ENCODE data around the gene CPLX4. TPM values are rescaled to one million over a fixed set of nuclear protein-coding genes. Genes with fewer than 3 reads are reported as not detected.

CPLX4 gene
- total RNA-seq, 1 experiment from 2014 or later = not detected

GRCh38 chr18:59301929-59302328, 16.5 kb downstream of the CPLX4 start:
- DNase-seq (ENCODE audit: low spot score) (no peak), ATAC-seq (no peak)
- H3K36me3 Mint-ChIP-seq = no peaks in the 10 kb centered on the region
- ChIA-PET CTCF (interaction anchor here (3.2 kb wide), 1 partner anchor 100 kb away, joined by 13 read pairs; no protein-coding TSS in a partner anchor), POLR2A (no interaction called here)
- no peaks in the 10 kb centered on the region for H3K4me1 Mint-ChIP-seq
- H3K4me3 Mint-ChIP-seq = no peak overlapping the region
- H3K27me3 Mint-ChIP-seq (ENCODE audit: low read depth) = peaks cover 28% of the 10 kb centered on the region
- H3K27ac Mint-ChIP-seq = no peak overlapping the region
- no peaks in the 10 kb centered on the region for H3K9me3 Mint-ChIP-seq
- TF ChIP-seq MAX (CRISPR knock-in tag; IDR thresholded peaks at IDR 0.05) (no peak), NFYB (CRISPR knock-in tag; conservative IDR thresholded peaks at IDR 0.05; ENCODE audit: low read depth) (no peak), ZMAT4 (CRISPR knock-in tag; IDR thresholded peaks at IDR 0.05) (no peak), ZNF532 (CRISPR knock-in tag; IDR thresholded peaks at IDR 0.05; ENCODE audit: borderline replicate concordance) (no peak), SP1 (CRISPR knock-in tag; conservative IDR thresholded peaks at IDR 0.05) (no peak), STAT6 (CRISPR knock-in tag; conservative IDR thresholded peaks at IDR 0.05; ENCODE audit: low read depth) (no peak), ZBTB43 (CRISPR knock-in tag; IDR thresholded peaks at IDR 0.05) (no peak)

- Mint-ChIP-seq H3K4me3 (no peak overlapping the region), H3K36me3 (no peaks in the 10 kb centered on the region), H3K27ac (no peak overlapping the region), H3K4me1 (no peaks in the 10 kb centered on the region), H3K27me3 (ENCODE audit: low read depth) (peaks cover 26% of the 10 kb centered on the region), H3K9me3 (no peaks in the 10 kb centered on the region)
- DNase-seq (ENCODE audit: low spot score) = no peak
- ChIA-PET POLR2A (interaction anchor here (0.5 kb wide), 1 partner anchor 510 kb away, joined by 3 read pairs; no protein-coding TSS in a partner anchor), CTCF (interaction anchor here (0.6 to 1.6 kb wide), 4 partner anchors 25 to 102 kb away, joined by 3 to 7 read pairs (median 4); no protein-coding TSS in a partner anchor)
- no peak for ATAC-seq
- TF ChIP-seq SMAD4 (CRISPR knock-in tag; IDR thresholded peaks at IDR 0.05) = no peak
- no peak for TF ChIP-seq CTCF (IDR thresholded peaks at IDR 0.05)
- TF ChIP-seq ZNF121 (CRISPR knock-in tag; IDR thresholded peaks at IDR 0.05) = no peak
- no peak for TF ChIP-seq FOXP4 (CRISPR knock-in tag; IDR thresholded peaks at IDR 0.05)
- TF ChIP-seq ZSCAN18 (CRISPR knock-in tag; IDR thresholded peaks at IDR 0.05) = no peak
- no peak for TF ChIP-seq USF2 (CRISPR knock-in tag; IDR thresholded peaks at IDR 0.05)
Measured at GRCh38 chr18:59300676-59301285, 17.7 kb downstream of the CPLX4 start.
